Gastroesophageal sphincter (tissue), 4 donors: Measurements from ENCODE around the gene GRID2. TPM values are rescaled to one million over a fixed set of nuclear protein-coding genes. Genes with fewer than 3 reads are reported as not detected.

Source experiments
- ATAC-seq: fragments of 150-250 bp; one replicate; pipeline ENCODE4 v1.9.1; 2016; ENCODE audit warnings: mild to moderate bottlenecking, moderate library complexity
- H3K27ac ChIP-seq, 4 donors: fragments of 200-600 bp; sonication (generic) in 3 of 4; 1 replicate in 3 of 4; 2 replicates in 1 of 4; pipeline ENCODE4 v1.5.1; 2016 to 2019
- H3K27me3 ChIP-seq: fragments of 200-600 bp; sonication (generic); one replicate; pipeline ENCODE4 v1.5.1; 2019
- H3K36me3 ChIP-seq, 2 donors: fragments of 200-600 bp; sonication (generic); one replicate each; pipeline ENCODE4 v1.5.1; 2019; ENCODE audit warnings: control low read depth in 1 of 2
- H3K4me1 ChIP-seq, 3 donors: fragments of 200-600 bp; sonication (generic); 1 replicate in 2 of 3; 2 replicates in 1 of 3; pipeline ENCODE4 v1.5.1; 2016 to 2019; ENCODE audit warnings: control low read depth in 2 of 3
- H3K4me3 ChIP-seq, 2 donors: fragments of 200-600 bp; sonication (generic); one replicate each; pipeline ENCODE4 v1.5.1; 2019; ENCODE audit warnings: mild to moderate bottlenecking in 1 of 2, moderate library complexity in 1 of 2
- H3K9me3 ChIP-seq, 3 donors: fragments of 200-600 bp; sonication (generic); one replicate each; pipeline ENCODE4 v1.5.1; 2017 to 2019; ENCODE audit warnings: control low read depth in 2 of 3
- EP300 ChIP-seq: sonication (generic); formaldehyde crosslinking; IDR thresholded peaks from one replicate; pipeline ENCODE4 v1.6.1; 2017; ENCODE audit warnings: antibody characterized with exemption, mild to moderate bottlenecking
- POLR2A ChIP-seq, 2 donors: fragments of 450-650 bp; IDR thresholded peaks; one replicate each; pipeline ENCODE4 v1.6.1; 2017; ENCODE audit warnings: antibody characterized with exemption in 2 of 2, mild to moderate bottlenecking in 2 of 2, moderate library complexity in 1 of 2
- POLR2AphosphoS5 ChIP-seq: sonication (generic); formaldehyde crosslinking; IDR thresholded peaks from one replicate; pipeline ENCODE4 v1.6.1; 2017; ENCODE audit warnings: antibody characterized with exemption
- WGBS, 2 donors: methylation state at CpG; one replicate each; pipeline ENCODE4 v1.1.5; 2018; ENCODE audit warnings: low coverage in 1 of 2; 5-methylcytosine and 5-hydroxymethylcytosine counted together
- total RNA-seq, 4 donors: library from RNA; depleted of rRNA; stranded (reverse); fragments of >200 nt; gene quantifications; one replicate each; pipeline ENCODE4 v1.1.0, GENCODE V29; 2016
- TF ChIP-seq, protein P1 (sequence below), 4 experiments: fragments of 200-600 bp in 2 of 4; fragments of 450-650 bp in 2 of 4; sonication (generic) in 1 of 4; IDR thresholded peaks; one replicate each; pipeline ENCODE4 v1.5.1; 2017 to 2019; ENCODE audit warnings: antibody characterized with exemption in 4 of 4, mild to moderate bottlenecking in 2 of 4, moderate library complexity in 2 of 4

Gene GRID2
- total RNA-seq, 4 donors from 2014 or later, result 0.81 TPM; not detected in 3

- H3K36me3 ChIP-seq, result no peaks in the 10 kb centered on the region
- WGBS, 2 donors, result 67 to 87% methylated on average over 3 of the region's 3 CpGs
- ATAC-seq, result no peak
- no peaks in the 10 kb centered on the region for H3K27me3 ChIP-seq
- H3K4me1 ChIP-seq, result no peaks in the 10 kb centered on the region
- no peak overlapping the region for H3K27ac ChIP-seq
- no peak overlapping the region for H3K4me3 ChIP-seq
- no peak for TF ChIP-seq POLR2AphosphoS5
- no peak for TF ChIP-seq EP300
- TF ChIP-seq, protein P1, sequence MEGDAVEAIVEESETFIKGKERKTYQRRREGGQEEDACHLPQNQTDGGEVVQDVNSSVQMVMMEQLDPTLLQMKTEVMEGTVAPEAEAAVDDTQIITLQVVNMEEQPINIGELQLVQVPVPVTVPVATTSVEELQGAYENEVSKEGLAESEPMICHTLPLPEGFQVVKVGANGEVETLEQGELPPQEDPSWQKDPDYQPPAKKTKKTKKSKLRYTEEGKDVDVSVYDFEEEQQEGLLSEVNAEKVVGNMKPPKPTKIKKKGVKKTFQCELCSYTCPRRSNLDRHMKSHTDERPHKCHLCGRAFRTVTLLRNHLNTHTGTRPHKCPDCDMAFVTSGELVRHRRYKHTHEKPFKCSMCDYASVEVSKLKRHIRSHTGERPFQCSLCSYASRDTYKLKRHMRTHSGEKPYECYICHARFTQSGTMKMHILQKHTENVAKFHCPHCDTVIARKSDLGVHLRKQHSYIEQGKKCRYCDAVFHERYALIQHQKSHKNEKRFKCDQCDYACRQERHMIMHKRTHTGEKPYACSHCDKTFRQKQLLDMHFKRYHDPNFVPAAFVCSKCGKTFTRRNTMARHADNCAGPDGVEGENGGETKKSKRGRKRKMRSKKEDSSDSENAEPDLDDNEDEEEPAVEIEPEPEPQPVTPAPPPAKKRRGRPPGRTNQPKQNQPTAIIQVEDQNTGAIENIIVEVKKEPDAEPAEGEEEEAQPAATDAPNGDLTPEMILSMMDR (IDR thresholded peaks at IDR 0.05), result no peak
- TF ChIP-seq POLR2A (IDR thresholded peaks at IDR 0.05), result no peak
- H3K9me3 ChIP-seq, result no peaks in the 10 kb centered on the region
These were observed 649.1 kb downstream of the GRID2 start for GRCh38 chr4:92952897-92953296.

DNA sequence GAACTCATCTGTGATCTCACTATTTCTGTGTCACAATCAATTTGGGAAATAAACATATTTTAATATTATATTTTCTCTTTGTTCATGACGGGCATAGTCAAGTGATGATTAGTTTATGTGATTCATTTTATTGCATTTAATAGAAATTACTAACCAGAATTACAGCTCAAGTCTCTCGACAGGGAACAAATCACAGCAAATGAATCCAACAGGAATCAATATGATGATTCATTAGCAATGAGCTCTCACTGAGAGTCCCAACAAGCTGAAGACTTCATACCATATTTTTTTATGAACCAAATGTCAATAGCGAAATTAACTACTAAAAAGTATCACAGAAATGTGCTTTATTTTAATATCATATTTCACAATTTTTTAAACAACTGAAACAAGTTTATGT lies 649.7 kb downstream of the GRID2 start:
- no peaks in the 10 kb centered on the region for H3K27me3 ChIP-seq
- no peak for ATAC-seq
- H3K36me3 ChIP-seq, result no peaks in the 10 kb centered on the region
- 75 to 85% methylated on average over 3 of the region's 3 CpGs for WGBS, 2 donors
- H3K4me1 ChIP-seq, result no peaks in the 10 kb centered on the region
- H3K9me3 ChIP-seq, result no peaks in the 10 kb centered on the region
- H3K4me3 ChIP-seq, result no peak overlapping the region
- no peak for TF ChIP-seq POLR2AphosphoS5
- TF ChIP-seq, protein P1 (IDR thresholded peaks at IDR 0.05), result no peak
- no peak overlapping the region for H3K27ac ChIP-seq

DNA sequence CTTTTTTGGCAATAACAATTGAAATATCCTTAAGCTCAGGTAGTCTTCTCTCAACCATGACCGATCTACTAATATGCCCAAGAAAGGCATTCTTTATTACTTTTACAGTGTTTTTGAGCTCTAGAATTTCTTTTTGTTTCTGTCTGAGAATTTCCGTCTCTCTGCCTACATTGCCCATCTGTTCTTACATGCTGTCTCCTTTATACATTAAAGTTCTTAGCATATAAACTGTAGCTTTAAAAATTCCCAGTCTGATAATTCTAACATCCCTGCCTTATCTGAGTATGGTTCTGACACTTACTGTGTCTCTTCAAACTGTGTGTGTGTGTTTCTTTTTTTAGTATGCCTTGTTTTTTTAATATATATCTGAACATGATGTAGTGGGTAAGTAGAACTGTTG lies 658.1 kb downstream of the GRID2 start:
- ATAC-seq, result no peak
- Histone ChIP-seq H3K9me3 (peaks cover 0 to 1% (median 0%) of the 10 kb centered on the region in 3 donors), H3K27ac (no peak overlapping the region), H3K36me3 (no peaks in the 10 kb centered on the region), H3K4me3 (no peak overlapping the region), H3K4me1 (no peaks in the 10 kb centered on the region), H3K27me3 (no peaks in the 10 kb centered on the region)
- TF ChIP-seq POLR2A (IDR thresholded peaks at IDR 0.05) (no peak), EP300 (no peak), POLR2AphosphoS5 (no peak)
- TF ChIP-seq, protein P1 (IDR thresholded peaks at IDR 0.05), result no peak
- 89 to 100% methylated on average over 2 of the region's 2 CpGs for WGBS, 2 donors

- no peaks in the 10 kb centered on the region for H3K4me1 ChIP-seq
- H3K9me3 ChIP-seq, result peaks cover 0 to 1% (median 0%) of the 10 kb centered on the region in 3 donors
- no peak overlapping the region for H3K27ac ChIP-seq
- no peak overlapping the region for H3K4me3 ChIP-seq
- TF ChIP-seq, protein P1 (IDR thresholded peaks at IDR 0.05), result no peak
- TF ChIP-seq EP300 (no peak), POLR2AphosphoS5 (no peak), POLR2A (IDR thresholded peaks at IDR 0.05) (no peak)
- ATAC-seq, result no peak
- 86 to 100% methylated on average over 2 of the region's 2 CpGs for WGBS, 2 donors
- H3K27me3 ChIP-seq, result no peaks in the 10 kb centered on the region
- H3K36me3 ChIP-seq, result no peaks in the 10 kb centered on the region
These were observed 659.1 kb downstream of the GRID2 start for GRCh38 chr4:92962831-92963230.

DNA sequence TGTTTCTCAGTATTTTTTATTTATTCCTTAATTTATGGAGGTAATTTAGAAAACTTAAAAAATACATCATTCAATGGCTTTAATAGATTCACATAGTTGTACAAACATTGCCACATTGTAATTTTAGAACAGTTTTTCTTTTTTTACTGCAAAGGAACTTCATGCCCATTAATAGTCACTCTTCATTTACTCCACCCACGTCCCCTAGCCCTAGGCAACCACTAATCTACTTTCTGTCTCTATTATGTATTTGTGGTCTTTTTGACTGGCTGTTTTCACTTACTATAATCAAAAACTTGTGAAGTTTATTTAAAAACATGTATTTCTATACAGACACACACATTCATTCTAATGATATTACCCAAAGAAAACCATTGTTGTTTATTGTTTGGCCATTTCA lies 664.8 kb downstream of the GRID2 start:
- Histone ChIP-seq H3K27me3 (no peaks in the 10 kb centered on the region), H3K4me3 (no peak overlapping the region), H3K4me1 (no peaks in the 10 kb centered on the region), H3K36me3 (no peaks in the 10 kb centered on the region), H3K9me3 (no peaks in the 10 kb centered on the region), H3K27ac (no peak overlapping the region)
- ATAC-seq, result no peak
- TF ChIP-seq EP300 (no peak), POLR2AphosphoS5 (no peak), POLR2A (IDR thresholded peaks at IDR 0.05) (no peak)
- TF ChIP-seq, protein P1 (IDR thresholded peaks at IDR 0.05), result no peak
- 27 to 70% methylated on average over 1 of the region's 1 CpG for WGBS, 2 donors
